ENCODE data around the gene CSF3R.

CSF3R gene

DNA sequence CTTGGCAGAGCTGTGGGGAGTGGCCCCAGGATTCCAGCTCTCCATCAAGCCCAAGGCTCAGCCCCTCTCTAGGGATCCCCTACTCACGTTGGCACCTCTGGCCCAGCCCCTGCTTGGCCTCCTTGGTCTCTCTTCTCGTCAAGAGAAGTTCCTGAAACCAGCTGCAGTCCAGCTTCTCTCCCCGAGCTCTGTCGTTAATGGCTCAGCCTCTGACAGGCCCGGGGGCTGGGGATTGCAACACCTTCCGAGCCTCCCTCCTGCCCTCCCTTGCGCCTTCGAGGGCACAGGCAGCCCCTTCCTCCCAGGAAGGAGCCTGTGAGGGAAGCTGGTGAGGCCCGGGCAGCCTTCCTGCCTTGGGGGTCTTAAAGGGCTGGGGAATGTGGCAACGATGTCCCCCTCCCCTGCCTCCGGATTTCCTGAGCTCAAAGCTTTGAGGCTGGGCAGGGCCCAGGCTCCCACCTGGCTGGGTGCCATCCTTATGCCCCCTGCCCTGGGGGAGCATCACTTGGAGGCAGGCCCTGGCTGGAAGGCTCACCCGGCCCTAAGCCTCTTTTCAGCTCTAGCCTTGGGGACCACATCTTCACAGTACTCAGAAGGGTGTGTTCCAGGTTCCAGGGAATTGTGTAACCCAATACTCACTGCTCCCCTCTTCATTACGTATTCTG lies at the start of gene CSF3R:
Gene CSF3R (minus strand): TSS at position 190 of the 665 bp plus-strand sequence. CDS start 3,417 bp downstream, outside the sequence.
- no peak for DNase-seq

DNA sequence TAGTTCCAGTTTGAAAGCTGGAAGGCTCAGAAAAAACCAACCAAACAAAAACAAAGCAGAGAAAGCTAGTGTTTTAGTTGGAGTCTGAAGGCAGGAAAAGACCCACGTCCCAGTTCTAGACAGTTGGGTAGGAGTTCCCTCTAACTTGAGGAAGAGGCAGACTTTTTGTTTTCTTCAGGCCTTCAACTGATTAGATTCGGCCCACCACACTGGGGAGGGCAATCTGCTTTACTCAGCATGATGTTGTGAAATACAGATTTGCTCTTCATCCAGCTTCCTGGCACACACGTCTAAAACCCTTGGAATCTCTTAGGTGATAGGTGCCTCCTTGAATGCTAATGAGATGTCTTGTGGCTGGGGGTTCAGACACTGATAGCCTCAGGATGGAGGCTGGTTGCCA lies 49.1 kb upstream of the CSF3R start:
- DNase-seq, result no peak

DNA sequence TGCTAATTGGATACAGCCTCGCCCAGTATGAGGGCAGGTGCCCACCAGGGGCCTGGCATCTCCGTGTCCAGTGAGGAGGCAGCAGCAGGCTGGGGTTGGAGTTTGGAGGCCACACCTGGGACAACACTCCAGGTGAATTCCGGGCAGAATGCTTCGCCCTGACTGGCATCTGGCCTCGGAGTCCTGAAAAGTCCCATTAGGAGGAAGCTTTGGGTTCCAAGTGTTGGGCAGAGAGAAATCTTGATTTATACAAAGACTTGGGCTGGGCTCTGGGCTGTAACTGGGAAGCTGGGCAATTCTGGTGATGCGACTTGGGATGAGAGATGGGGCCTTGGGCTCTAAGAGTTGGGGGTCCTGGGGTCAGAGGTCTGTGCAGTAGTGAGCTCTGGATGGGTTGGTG lies 48.1 kb upstream of the CSF3R start:
- DNase-seq, result no peak

DNA sequence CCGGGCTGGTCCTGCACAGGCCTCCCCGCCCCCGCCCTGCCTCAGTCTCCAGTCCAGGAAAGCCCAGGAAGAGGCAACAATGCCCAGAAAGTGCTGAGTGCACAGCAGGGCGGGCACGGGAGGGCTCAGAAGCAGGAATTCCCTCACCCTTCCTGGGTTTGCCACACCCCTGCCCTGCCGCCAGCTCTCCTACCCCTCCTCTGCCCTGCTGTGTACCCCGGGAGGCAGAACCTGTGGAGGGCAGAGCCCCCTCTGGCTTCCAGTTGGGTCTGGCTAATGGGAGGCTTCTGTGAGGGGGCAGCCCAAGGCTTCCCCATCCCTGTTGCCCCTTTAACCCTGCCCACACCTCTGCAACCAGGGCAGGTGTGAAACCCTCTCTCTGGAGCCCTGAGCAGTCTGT lies 47.5 kb upstream of the CSF3R start:
- no peak for DNase-seq

DNA sequence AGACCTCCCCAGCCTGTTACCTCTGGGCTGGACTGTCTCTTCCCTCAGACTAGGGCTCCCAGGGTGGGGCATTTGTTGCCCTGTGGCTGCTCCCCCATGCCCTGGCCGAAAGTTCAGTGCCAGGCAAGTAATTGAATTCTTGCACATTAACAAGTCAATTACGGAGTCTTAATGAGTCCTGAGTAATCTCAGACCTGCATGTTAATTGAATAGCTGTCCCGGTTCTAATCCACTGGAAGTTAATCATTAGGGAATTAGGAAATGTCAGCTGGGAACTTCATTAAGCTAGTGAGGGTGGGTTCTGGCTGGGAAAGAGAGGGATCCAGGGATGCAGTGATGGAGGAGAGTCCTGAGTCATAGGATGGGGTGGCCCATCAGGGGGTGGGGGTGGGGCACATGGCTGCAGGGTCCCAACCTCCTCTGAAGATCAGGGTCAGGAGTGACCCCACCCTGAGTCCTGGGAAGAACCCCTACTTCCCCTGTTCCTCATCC lies 47.1 kb upstream of the CSF3R start:
- DNase-seq, result no peak

- DNase-seq, result peak; percentile 11
These were observed 45.9 kb upstream of the CSF3R start for GRCh38 chr1:36528361-36529349.

DNA sequence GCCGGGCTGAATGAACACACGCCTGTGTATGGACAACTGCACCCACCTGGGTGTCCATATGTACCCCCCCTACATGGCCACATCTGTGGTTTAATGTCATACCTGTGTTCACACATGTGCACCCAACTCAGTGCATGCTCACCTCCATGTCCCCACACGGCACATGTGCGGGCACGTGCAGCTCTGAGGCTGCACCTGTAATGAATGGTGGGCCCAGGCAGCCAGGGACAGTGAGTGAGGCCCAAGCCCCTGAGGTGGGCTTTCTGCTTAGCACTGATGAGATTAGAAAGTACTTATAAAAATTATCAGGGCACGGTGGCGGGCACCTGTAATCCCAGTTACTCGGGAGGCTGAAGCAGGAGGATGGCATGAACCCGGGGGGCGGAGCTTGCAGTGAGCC lies 42.5 kb upstream of the CSF3R start:
- DNase-seq, result no peak

DNA sequence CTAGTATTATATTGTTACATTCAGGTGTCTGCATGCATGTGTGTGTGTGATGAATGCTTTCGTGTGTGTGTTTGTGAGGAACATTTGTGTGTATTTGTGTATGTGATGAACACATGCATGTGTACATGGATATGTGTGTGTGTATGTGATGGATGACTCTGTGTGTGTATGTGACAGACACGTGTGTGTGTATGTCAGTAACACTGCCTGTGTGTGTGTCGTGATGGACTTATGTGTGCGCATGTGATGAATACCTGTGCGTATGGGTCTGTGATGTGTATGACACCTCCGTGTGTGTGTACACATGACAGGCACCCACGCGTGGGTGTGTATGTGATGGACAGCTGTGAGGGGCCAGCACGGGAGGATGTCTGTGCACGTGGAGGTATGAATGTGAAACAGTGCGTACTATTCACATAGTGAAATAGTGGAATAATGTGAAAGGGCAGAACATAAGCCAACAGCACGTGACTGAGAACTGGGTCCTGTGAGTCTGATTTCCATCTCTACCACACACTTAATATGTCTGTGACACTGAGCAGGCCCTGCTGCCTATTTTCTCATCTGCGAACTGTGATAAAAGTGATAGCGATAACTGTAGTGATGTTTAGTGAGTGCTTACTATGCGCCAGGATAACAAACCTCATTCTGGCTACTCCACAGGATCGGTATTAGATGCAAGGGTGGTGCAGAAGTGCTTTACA lies 41.8 kb upstream of the CSF3R start:
- no peak for DNase-seq

GRCh38 chr1:36523850-36524249 lies 41.1 kb upstream of the CSF3R start:
- DNase-seq, result no peak

- DNase-seq, result no peak
These were observed 40.5 kb upstream of the CSF3R start for GRCh38 chr1:36523230-36523495.

DNA sequence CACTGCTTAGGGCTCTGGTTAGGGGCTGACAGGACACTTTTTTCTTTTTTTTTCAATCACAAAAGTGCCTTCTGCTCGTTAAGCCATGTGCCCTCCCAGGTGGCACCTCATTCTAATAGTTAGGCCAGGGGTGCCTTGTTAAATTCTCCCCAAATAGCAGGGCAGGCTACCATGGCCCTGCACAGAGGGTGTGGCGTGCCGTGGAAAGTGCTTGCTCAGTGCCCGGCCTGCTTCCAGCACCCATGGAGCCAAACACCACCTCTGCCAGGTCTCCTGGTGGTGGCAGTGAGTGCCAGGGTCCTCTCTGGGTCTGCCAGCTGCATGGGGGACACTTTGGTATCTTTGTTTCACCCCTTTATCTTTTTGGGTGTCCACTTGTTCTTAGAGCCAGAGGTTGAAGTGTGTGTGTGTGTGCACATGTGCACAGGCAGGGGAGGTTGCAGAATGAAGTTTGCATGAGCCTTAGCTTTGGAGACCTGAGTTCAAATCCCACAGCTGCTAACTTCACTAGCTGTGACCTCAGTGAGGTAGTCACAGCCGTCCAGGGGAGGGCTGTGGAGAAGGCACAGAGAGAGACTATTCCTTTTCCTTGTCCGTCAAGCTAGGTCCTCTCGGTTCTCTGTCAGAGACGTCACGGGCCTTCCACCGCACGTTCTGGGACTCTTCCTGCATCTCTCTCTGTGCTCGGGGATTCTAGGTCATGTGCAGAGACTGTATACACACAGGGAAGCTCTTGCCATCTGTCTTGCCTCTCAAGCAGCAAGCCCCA lies 39.9 kb upstream of the CSF3R start:
- peak; percentile 12 for DNase-seq

GRCh38 chr1:36522021-36522420 lies 39.3 kb upstream of the CSF3R start:
- DNase-seq, result no peak

DNA sequence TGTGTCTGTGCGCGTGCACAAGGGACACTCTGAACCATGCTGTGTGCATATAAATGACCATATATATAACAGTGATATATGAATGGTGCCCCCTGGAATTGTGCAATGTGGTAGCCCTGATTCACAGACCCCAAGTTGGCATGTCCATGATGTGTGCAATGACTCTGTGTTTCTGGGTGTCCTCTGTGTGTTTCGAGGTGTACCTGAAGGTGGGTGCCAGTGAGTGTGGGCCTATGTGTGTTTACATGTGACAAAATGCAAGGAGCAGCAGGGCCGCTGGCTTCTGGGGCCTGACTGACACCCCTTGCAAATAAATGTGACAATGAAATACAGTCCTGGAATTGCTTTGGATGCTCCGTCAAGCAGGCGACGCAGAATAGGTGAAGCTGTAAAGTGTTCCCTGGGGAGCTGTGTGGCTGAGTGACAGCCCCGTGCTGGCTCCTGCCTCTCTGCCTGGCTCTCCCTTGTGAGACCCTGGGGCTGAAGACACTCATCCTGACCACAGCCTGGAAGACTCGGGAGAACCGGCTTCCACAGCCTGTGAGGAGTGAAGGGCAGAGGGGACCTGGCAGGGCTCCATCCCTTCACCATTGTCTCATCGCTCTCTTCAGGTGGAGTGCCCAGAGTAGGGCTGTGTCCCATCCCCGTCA lies 38.2 kb upstream of the CSF3R start:
- DNase-seq, result no peak

- DNase-seq, result peak; percentile 38
These were observed 37.3 kb upstream of the CSF3R start for GRCh38 chr1:36520056-36520455.

DNA sequence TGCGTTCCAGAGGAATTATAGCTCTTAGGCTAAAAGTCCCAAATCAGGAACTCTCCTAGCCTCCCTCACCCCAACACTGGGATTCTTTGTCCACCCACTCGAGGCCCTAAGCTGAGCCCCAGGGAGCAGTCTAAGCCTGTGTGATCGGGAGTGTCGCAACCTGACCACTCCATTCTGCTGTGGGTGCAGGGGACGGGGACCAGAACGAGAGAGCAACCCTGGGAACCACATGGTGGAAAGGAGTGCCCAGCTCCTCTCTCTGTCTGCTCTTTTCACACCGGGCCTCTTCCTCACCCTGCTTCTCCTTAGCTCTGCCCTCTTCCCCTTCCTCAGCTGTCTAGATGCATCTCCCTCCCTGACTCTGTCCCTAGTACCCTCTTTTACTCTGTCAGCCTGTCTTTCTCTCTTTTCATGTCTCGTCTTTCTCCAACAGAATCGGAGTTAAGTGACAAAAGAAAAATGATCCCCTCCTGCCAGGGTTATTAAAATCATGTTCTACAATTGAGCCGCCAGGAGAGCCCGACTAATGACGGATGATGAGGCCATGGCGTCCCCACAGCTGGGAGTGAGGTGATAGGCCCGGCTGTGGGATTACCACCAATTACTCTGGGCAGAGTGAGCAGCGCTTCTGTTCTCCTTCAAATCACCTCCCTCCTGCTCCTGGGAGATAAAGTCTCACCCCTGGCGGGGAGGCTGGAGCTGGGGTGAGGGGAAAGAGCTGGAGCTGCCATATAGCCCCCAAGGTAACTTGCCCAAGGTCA lies 34.5 kb upstream of the CSF3R start:
- no peak for DNase-seq

GRCh38 chr1:36516372-36517010 lies 33.8 kb upstream of the CSF3R start:
- DNase-seq, result peak; percentile 75

- DNase-seq, result no peak
These were observed 32.8 kb upstream of the CSF3R start for GRCh38 chr1:36515315-36516138.

DNA sequence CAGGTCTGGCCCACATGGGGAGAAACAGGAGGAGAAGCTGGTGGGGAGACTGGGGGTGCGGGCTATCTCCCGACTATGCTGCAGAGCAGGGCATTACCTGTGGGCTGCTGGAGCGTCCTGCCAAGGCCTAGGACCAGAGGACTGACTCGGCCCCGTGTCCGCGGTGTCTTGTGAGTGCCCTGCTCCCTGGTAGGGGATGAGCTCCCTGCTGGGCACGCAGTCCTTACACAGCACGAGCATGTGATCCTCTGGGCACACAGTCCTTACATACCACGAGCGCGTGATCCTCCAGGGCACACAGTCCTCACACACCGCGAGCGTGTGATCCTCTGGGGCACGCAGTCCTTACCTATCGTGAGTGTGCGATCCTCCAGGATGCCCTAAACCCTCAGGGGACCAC lies 31.8 kb upstream of the CSF3R start:
- DNase-seq, result no peak

DNA sequence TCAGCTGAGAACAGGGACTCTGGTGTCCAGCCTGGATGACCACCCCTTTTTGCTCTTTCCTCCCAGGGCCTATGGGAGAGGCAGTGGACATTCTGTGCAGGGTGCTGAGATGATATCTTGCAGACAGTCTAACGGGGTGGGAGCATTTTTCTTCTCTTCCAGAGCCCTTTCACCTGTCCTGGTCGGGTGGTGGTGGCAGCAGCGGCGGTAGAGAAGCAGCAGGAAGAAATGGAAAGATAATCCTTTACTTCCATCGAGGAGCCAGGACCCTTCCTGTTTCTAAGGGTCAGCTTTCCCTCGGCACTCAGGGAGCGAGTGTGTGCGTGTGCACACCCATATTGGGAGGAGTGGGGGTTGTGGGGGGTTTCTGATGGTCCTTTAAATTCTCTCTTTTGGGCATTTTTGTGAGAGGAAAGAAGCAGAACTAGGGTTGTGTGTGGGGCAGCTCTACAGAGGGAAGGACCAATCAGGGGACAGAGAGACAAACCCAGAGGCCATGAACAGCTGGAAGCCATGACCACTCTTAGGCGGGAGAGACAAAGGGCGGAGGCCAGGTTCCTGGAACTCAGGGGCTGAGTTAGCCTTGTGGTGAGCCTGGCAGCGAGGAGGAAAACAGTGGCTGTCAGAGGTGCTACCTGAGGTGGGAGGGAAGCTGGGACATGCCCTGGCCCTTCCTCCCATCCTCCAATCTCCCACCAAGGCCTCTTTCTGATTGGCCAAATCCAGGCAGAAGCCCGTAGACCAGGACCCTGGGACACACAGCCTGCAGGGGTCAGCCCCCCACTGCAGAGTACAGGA lies 31.2 kb upstream of the CSF3R start:
- DNase-seq, result no peak
